Endothelial cell of umbilical vein (primary cell): ENCODE measurements around the gene XIRP2. TPM values are rescaled to one million over a fixed set of nuclear protein-coding genes. Genes with fewer than 3 reads are reported as not detected.

Source experiments
- BruUV-seq: library from RNA; stranded (reverse); fragments of 400-500 nt; replicated peaks from 2 replicates; lab custom pipeline; 2021; lab: Mats Ljungman, UMichigan
- CTCF ChIA-PET: fragments of 300-600, 350-600 bp; sonication (Branson Sonifier 250); formaldehyde crosslinking; loops from one replicate; lab custom pipeline; 2021; ENCODE audit warnings: antibody characterized with exemption, inconsistent platforms; lab: Charles Lee
- POLR2A ChIA-PET: fragments of 300-600, 350-600 bp; sonication (Branson Sonifier 250); formaldehyde crosslinking; loops from one replicate; lab custom pipeline; 2021; ENCODE audit warnings: antibody characterized with exemption, inconsistent platforms; lab: Charles Lee
- DNase-seq: peaks from one replicate; pipeline ENCODE4 v3.0.0-alpha.2; 2011; ENCODE audit warnings: low read depth, low spot score
- FAIRE-seq: peaks from 2 replicates; lab custom pipeline; 2011; peaks lifted over from hg19 to GRCh38; lab: Jason Lieb, UNC
- H2AFZ ChIP-seq: 2 replicates; pipeline ENCODE4 v1.6.0; 2012; ENCODE audit warnings: low read depth, low read length, control low read depth, inconsistent platforms
- H3K27ac ChIP-seq: 2 replicates; pipeline ENCODE4 v1.5.1; 2011; ENCODE audit warnings: low read depth, mild to moderate bottlenecking, control low read depth, low read length, moderate library complexity; ENCODE audit not compliant: insufficient read depth
- H3K27me3 ChIP-seq, 2 experiments: 2 replicates each; pipeline versions ENCODE4 v1.6.0 to v1.6.1; 2011; ENCODE audit warnings: low read length in 2 of 2, mixed read lengths in 1 of 2; ENCODE audit not compliant: control insufficient read depth in 2 of 2, insufficient read depth in 2 of 2
- H3K36me3 ChIP-seq, 2 experiments: 2 replicates in 1 of 2; 3 replicates in 1 of 2; pipeline ENCODE4 v1.5.1; 2011; ENCODE audit warnings: low read length in 2 of 2, mild to moderate bottlenecking in 1 of 2, moderate library complexity in 1 of 2; ENCODE audit not compliant: control insufficient read depth in 2 of 2, insufficient read depth in 2 of 2; ENCODE audit errors: extremely low read depth in 1 of 2
- H3K4me1 ChIP-seq: 3 replicates; pipeline ENCODE4 v1.5.1; 2011; ENCODE audit warnings: mild to moderate bottlenecking, low read length; ENCODE audit not compliant: control insufficient read depth, insufficient read depth; ENCODE audit errors: extremely low read depth
- H3K4me2 ChIP-seq: 2 replicates; pipeline ENCODE4 v1.6.1; 2011; ENCODE audit warnings: low read length, control low read depth, mixed read lengths; ENCODE audit not compliant: insufficient read depth
- H3K4me3 ChIP-seq, 3 experiments: fragments of 200-600 bp in 1 of 3; sonication (generic), shearing (Covaris generic) in 1 of 3; replicated peaks in 1 of 3; 2 replicates each; pipeline ENCODE4 v1.5.1; 2011 to 2016; ENCODE audit warnings: control low read depth in 3 of 3, low read length in 3 of 3, mild to moderate bottlenecking in 2 of 3, inconsistent platforms in 1 of 3, low read depth in 1 of 3, moderate library complexity in 1 of 3; ENCODE audit not compliant: insufficient read depth in 1 of 3
- H3K79me2 ChIP-seq: 2 replicates; pipeline ENCODE4 v1.6.0; 2012; ENCODE audit warnings: low read length, inconsistent platforms; ENCODE audit not compliant: control insufficient read depth, insufficient read depth
- H3K9ac ChIP-seq: replicated peaks from 2 replicates; pipeline ENCODE3; 2011; ENCODE audit warnings: low read length, control low read depth; ENCODE audit not compliant: insufficient read depth; ENCODE audit errors: extremely low read depth
- H3K9me1 ChIP-seq: replicated peaks from 3 replicates; pipeline ENCODE4 v1.6.0; 2011; ENCODE audit warnings: mild to moderate bottlenecking, low read length; ENCODE audit not compliant: control insufficient read depth, insufficient read depth; ENCODE audit errors: extremely low read depth
- H3K9me3 ChIP-seq: replicated peaks from 2 replicates; pipeline ENCODE4 v1.5.1; 2012; ENCODE audit warnings: low read length, inconsistent platforms; ENCODE audit not compliant: control insufficient read depth, insufficient read depth
- H4K20me1 ChIP-seq: replicated peaks from 2 replicates; pipeline ENCODE3; 2011; ENCODE audit warnings: mild to moderate bottlenecking, low read length; ENCODE audit not compliant: control insufficient read depth, insufficient read depth; ENCODE audit errors: extremely low read depth
- EZH2 ChIP-seq: IDR thresholded peaks from 2 replicates; pipeline ENCODE4 v1.6.1; 2012; ENCODE audit warnings: borderline replicate concordance, low read depth, mild to moderate bottlenecking, moderate library complexity, low read length, inconsistent platforms; ENCODE audit not compliant: severe bottlenecking
- FOS ChIP-seq: IDR thresholded peaks from 2 replicates; pipeline ENCODE4 v1.6.1; 2011; ENCODE audit warnings: mild to moderate bottlenecking, low read length, moderate library complexity, borderline replicate concordance; ENCODE audit not compliant: insufficient read depth
- GATA2 ChIP-seq: IDR thresholded peaks from 2 replicates; pipeline ENCODE4 v1.7.0; 2011; ENCODE audit warnings: low read depth, mild to moderate bottlenecking, moderate library complexity, mixed read lengths, low read length; ENCODE audit not compliant: insufficient read length, insufficient read depth
- JUN ChIP-seq: IDR thresholded peaks from 2 replicates; pipeline ENCODE4 v1.6.1; 2011; ENCODE audit warnings: borderline replicate concordance, low read depth; ENCODE audit not compliant: insufficient read length, insufficient read depth
- MYC ChIP-seq: IDR thresholded peaks from one replicate; pipeline ENCODE4 v1.6.1; 2011; ENCODE audit warnings: mild to moderate bottlenecking, low read depth, low read length
- POLR2A ChIP-seq: IDR thresholded peaks from 2 replicates; pipeline ENCODE4 v1.6.1; 2012; ENCODE audit warnings: low read depth, mild to moderate bottlenecking, control low read depth, low read length
- POLR2AphosphoS5 ChIP-seq: IDR thresholded peaks from 2 replicates; pipeline ENCODE4 v1.6.1; 2012; ENCODE audit warnings: low read depth, mild to moderate bottlenecking, control low read depth, low read length, moderate library complexity; ENCODE audit not compliant: insufficient read depth
- dilution Hi-C: fragments of 300-500 bp; cut with MboI; formaldehyde crosslinking; loops from one replicate; pipeline ENCODE4 v1.15.0; 2019; ENCODE audit warnings: low sequenced_read_pairs; ENCODE audit not compliant: extremely low pct_ligation_motif_present
- intact Hi-C: fragments of 100-400 bp; cut with micrococcal nuclease; formaldehyde crosslinking; loops from one replicate; pipeline ENCODE4 v1.10.0; 2022
- polyA plus RNA-seq, 4 experiments: library from polyadenylated mRNA; depleted of rRNA in 3 of 4; stranded (reverse) in 3 of 4; unstranded in 1 of 4; fragments of >200 nt; gene quantifications; 2 replicates each; pipeline versions ENCODE4 v1.2.1 to v1.2.3, GENCODE V29; 2011 to 2012; ENCODE audit warnings: missing spikeins in 1 of 4
- total RNA-seq: library from RNA; stranded (reverse); gene quantifications from 2 replicates; pipeline ENCODE4 v1.2.3, GENCODE V29; 2021
- TF ChIP-seq, protein P1 (sequence below), 2 donors: IDR thresholded peaks; 1 replicate in 1 of 2; 2 replicates in 1 of 2; pipeline ENCODE4 v1.5.1; 2011; ENCODE audit warnings: low read length in 2 of 2, mild to moderate bottlenecking in 2 of 2, moderate library complexity in 2 of 2, control low read depth in 1 of 2, inconsistent platforms in 1 of 2, low read depth in 1 of 2; ENCODE audit not compliant: insufficient read depth in 1 of 2; ENCODE audit errors: extremely low read depth in 1 of 2
- TF ChIP-seq, protein P2 (sequence below): IDR thresholded peaks from 2 replicates; pipeline ENCODE4 v1.6.1; 2011; ENCODE audit not compliant: insufficient read depth, insufficient read length

XIRP2 gene
- total and polyA plus RNA-seq, 2 donors (not counting 3 experiments of a cell fraction or from before 2014, with no cell fraction given), result 0.08 to 0.66 TPM

DNA sequence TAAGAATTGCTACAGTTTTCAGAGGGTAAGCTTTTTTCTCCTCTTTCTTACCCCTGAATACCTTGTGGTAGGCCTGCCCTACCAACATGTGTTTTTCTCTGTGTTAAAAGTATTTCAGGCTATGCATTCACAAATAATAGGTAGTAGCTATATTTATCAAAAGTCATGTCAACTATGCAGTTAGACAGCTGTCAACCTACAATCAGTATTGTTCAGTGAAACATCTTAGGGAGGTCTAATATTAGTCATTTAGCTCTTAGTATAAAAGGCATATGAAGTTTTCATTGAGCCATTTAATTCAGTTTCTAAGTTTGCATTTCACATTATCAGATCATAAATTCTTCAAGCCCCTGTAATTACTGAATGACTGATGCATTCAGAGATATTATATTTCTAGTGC is 36.7 kb downstream of the XIRP2 start:
- FAIRE-seq, result no peak
- no peak overlapping the region for H3K4me2 ChIP-seq
- no peak overlapping the region for H3K27ac ChIP-seq
- H3K9me1 ChIP-seq, result no peaks in the 10 kb centered on the region
- TF ChIP-seq GATA2, result no peak
- no peak for TF ChIP-seq MYC
- TF ChIP-seq FOS, result no peak
- no peak for TF ChIP-seq JUN
- TF ChIP-seq, protein P1, sequence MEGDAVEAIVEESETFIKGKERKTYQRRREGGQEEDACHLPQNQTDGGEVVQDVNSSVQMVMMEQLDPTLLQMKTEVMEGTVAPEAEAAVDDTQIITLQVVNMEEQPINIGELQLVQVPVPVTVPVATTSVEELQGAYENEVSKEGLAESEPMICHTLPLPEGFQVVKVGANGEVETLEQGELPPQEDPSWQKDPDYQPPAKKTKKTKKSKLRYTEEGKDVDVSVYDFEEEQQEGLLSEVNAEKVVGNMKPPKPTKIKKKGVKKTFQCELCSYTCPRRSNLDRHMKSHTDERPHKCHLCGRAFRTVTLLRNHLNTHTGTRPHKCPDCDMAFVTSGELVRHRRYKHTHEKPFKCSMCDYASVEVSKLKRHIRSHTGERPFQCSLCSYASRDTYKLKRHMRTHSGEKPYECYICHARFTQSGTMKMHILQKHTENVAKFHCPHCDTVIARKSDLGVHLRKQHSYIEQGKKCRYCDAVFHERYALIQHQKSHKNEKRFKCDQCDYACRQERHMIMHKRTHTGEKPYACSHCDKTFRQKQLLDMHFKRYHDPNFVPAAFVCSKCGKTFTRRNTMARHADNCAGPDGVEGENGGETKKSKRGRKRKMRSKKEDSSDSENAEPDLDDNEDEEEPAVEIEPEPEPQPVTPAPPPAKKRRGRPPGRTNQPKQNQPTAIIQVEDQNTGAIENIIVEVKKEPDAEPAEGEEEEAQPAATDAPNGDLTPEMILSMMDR (IDR thresholded peaks at IDR 0.05; ENCODE audit: extremely low read depth in 1 of 2, insufficient read depth in 1 of 2, low read depth in 1 of 2, low read length in 2 of 2), result no peak
- TF ChIP-seq POLR2AphosphoS5, result no peak
- no peak for TF ChIP-seq EZH2
- no peak for TF ChIP-seq POLR2A
- TF ChIP-seq, protein P2, sequence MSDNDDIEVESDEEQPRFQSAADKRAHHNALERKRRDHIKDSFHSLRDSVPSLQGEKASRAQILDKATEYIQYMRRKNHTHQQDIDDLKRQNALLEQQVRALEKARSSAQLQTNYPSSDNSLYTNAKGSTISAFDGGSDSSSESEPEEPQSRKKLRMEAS, result no peak
- POLR2A ChIA-PET, result no interaction called here
- intact Hi-C loops (no loop called here), dilution Hi-C loops (no loop called here)
- DNase-seq, result no peak
- CTCF ChIA-PET, result no interaction called here
- no peaks in the 10 kb centered on the region for H3K9me3 ChIP-seq
- H2AFZ ChIP-seq, result no peak overlapping the region
- no peaks in the 10 kb centered on the region for H3K79me2 ChIP-seq
- no peak overlapping the region for H3K4me3 ChIP-seq
- no peak overlapping the region for H3K9ac ChIP-seq
- H3K4me1 ChIP-seq, result no peaks in the 10 kb centered on the region
- BruUV-seq, result no TSS peak
- H4K20me1 ChIP-seq, result no peaks in the 10 kb centered on the region
- H3K36me3 ChIP-seq, result no peaks in the 10 kb centered on the region
- no peaks in the 10 kb centered on the region for H3K27me3 ChIP-seq
